Measurements from ENCODE around the gene MTHFD2. TPM values are rescaled to one million over a fixed set of nuclear protein-coding genes. Genes with fewer than 3 reads are reported as not detected.
"Not testable (repeated sequence)": the region's sequence is repeated elsewhere in the genome, so short reads cannot be mapped to it uniquely, and the experiment has no call there.

Gene MTHFD2
- total RNA-seq, 4 donors from 2014 or later, result 2.2 to 220 (median 17.8) TPM

GRCh38 chr2:74227646-74228045, 29.2 kb downstream of the MTHFD2 start:
- in situ Hi-C loops (cut with MboI; ENCODE audit: low pct_ligation_motif_present in 1 of 4, low pct_unique_long_range_greater_than_20kb in 1 of 4, low sequenced_read_pairs in 3 of 4) (no loop called here), intact Hi-C loops (cut with DNase I; ENCODE audit: low total_unique reads) (no loop called here)
- Histone ChIP-seq H3K4me1 (no peaks in the 10 kb centered on the region), H3K36me3 (no peaks in the 10 kb centered on the region), H3K9me3 (no peaks in the 10 kb centered on the region), H3K27me3 (no peaks in the 10 kb centered on the region), H3K4me3 (no peak overlapping the region), H3K27ac (no peak overlapping the region)
- no peak for TF ChIP-seq POLR2AphosphoS5 (IDR thresholded peaks at IDR 0.05)
- TF ChIP-seq EP300 (IDR thresholded peaks at IDR 0.05; ENCODE audit: low read depth), result no peak
- no peak for TF ChIP-seq POLR2A (IDR thresholded peaks at IDR 0.05)
- TF ChIP-seq CTCF (IDR thresholded peaks at IDR 0.05), result no peak
- no peak for DNase-seq
- WGBS, 2 donors (ENCODE audit: low coverage in 1 of 2), result 82% methylated on average over 5 of the region's 5 CpGs; no CpG with 5 or more reads in 1 of the 2 donors

- no peaks in the 10 kb centered on the region for H3K36me3 ChIP-seq
- 86 to 100% methylated on average over 1 to 4 of the region's 4 CpGs for WGBS, 2 donors (ENCODE audit: low coverage in 1 of 2)
- in situ Hi-C loops (cut with MboI; ENCODE audit: low pct_ligation_motif_present in 1 of 4, low pct_unique_long_range_greater_than_20kb in 1 of 4, low sequenced_read_pairs in 3 of 4) (no loop called here), intact Hi-C loops (cut with DNase I; ENCODE audit: low total_unique reads) (no loop called here)
- H3K4me3 ChIP-seq, result no peak overlapping the region
- no peaks in the 10 kb centered on the region for H3K9me3 ChIP-seq
- DNase-seq, result no peak
- TF ChIP-seq POLR2AphosphoS5 (IDR thresholded peaks at IDR 0.05) (no peak), CTCF (IDR thresholded peaks at IDR 0.05) (no peak), EP300 (IDR thresholded peaks at IDR 0.05; ENCODE audit: low read depth) (no peak), POLR2A (IDR thresholded peaks at IDR 0.05) (no peak)
- H3K4me1 ChIP-seq, result no peaks in the 10 kb centered on the region
- no peak overlapping the region for H3K27ac ChIP-seq
- H3K27me3 ChIP-seq, result no peaks in the 10 kb centered on the region
Measured at GRCh38 chr2:74228772-74229171, 30.4 kb downstream of the MTHFD2 start.

GRCh38 chr2:74229865-74230264, 31.4 kb downstream of the MTHFD2 start:
- WGBS, 2 donors (ENCODE audit: low coverage in 1 of 2), result 82 to 100% methylated on average over 2 to 5 of the region's 5 CpGs
- H3K4me3 ChIP-seq; H3K27ac ChIP-seq; H3K36me3 ChIP-seq; in situ Hi-C loops (cut with MboI; ENCODE audit: low pct_ligation_motif_present in 1 of 4, low pct_unique_long_range_greater_than_20kb in 1 of 4, low sequenced_read_pairs in 3 of 4); H3K4me1 ChIP-seq; DNase-seq; H3K9me3 ChIP-seq; H3K27me3 ChIP-seq; intact Hi-C loops (cut with DNase I; ENCODE audit: low total_unique reads): not testable (repeated sequence)

- no peaks in the 10 kb centered on the region for H3K9me3 ChIP-seq
- no peak for DNase-seq
- in situ Hi-C loops (cut with MboI; ENCODE audit: low pct_ligation_motif_present in 1 of 4, low pct_unique_long_range_greater_than_20kb in 1 of 4, low sequenced_read_pairs in 3 of 4), result no loop called here
- H3K4me1 ChIP-seq, result no peaks in the 10 kb centered on the region
- H3K36me3 ChIP-seq, result no peaks in the 10 kb centered on the region
- no peaks in the 10 kb centered on the region for H3K27me3 ChIP-seq
- TF ChIP-seq CTCF (IDR thresholded peaks at IDR 0.05), result no peak
- TF ChIP-seq POLR2AphosphoS5 (IDR thresholded peaks at IDR 0.05), result no peak
- no peak for TF ChIP-seq EP300 (IDR thresholded peaks at IDR 0.05; ENCODE audit: low read depth)
- TF ChIP-seq POLR2A (IDR thresholded peaks at IDR 0.05), result no peak
- WGBS, 2 donors (ENCODE audit: low coverage in 1 of 2), result 89% methylated on average over 6 of the region's 6 CpGs; no CpG with 5 or more reads in 1 of the 2 donors
- intact Hi-C loops (cut with DNase I; ENCODE audit: low total_unique reads), result no loop called here
- no peak overlapping the region for H3K4me3 ChIP-seq
- no peak overlapping the region for H3K27ac ChIP-seq
Measured at GRCh38 chr2:74232426-74232825, 34.0 kb downstream of the MTHFD2 start.

- DNase-seq, result no peak
- Histone ChIP-seq H3K4me3 (no peak overlapping the region), H3K27me3 (no peaks in the 10 kb centered on the region), H3K36me3 (no peaks in the 10 kb centered on the region), H3K27ac (no peak overlapping the region), H3K9me3 (no peaks in the 10 kb centered on the region), H3K4me1 (no peaks in the 10 kb centered on the region)
- intact Hi-C loops (cut with DNase I; ENCODE audit: low total_unique reads) (no loop called here), in situ Hi-C loops (cut with MboI; ENCODE audit: low pct_ligation_motif_present in 1 of 4, low pct_unique_long_range_greater_than_20kb in 1 of 4, low sequenced_read_pairs in 3 of 4) (no loop called here)
- no peak for TF ChIP-seq CTCF (IDR thresholded peaks at IDR 0.05)
- no peak for TF ChIP-seq POLR2A (IDR thresholded peaks at IDR 0.05)
- TF ChIP-seq POLR2AphosphoS5 (IDR thresholded peaks at IDR 0.05), result no peak
- no peak for TF ChIP-seq EP300 (IDR thresholded peaks at IDR 0.05; ENCODE audit: low read depth)
Measured at GRCh38 chr2:74233648-74234047, 35.2 kb downstream of the MTHFD2 start.
